GM12874 (cell line): Measurements from ENCODE around the gene USF3.

ENCODE experiments used
- TF ChIP-seq, protein P1 (sequence below): IDR thresholded peaks from 2 replicates; pipeline ENCODE4 v1.5.1; 2011; ENCODE audit warnings: low read depth, mild to moderate bottlenecking, control low read depth, low read length, moderate library complexity; ENCODE audit not compliant: insufficient read depth

The USF3 gene

DNA sequence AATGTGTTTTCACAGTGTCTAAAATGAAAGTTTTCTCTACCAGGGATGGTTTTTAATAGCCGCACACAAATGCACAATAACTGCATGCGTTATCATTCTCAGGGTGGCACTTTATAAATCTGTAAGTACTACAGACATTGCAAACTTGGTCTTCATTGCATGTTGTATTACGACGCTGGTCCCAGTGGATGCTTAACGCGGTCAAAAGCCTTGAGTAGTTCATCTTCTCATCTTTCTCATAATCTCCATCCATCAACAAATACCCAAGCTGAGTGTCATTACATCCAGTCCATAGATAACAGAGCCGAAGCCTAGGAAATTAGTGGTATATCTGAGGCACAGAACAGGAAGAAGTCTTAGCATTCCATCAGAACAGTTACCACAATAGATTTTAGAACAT is 72.6 kb downstream of the USF3 start:
- TF ChIP-seq, protein P1, sequence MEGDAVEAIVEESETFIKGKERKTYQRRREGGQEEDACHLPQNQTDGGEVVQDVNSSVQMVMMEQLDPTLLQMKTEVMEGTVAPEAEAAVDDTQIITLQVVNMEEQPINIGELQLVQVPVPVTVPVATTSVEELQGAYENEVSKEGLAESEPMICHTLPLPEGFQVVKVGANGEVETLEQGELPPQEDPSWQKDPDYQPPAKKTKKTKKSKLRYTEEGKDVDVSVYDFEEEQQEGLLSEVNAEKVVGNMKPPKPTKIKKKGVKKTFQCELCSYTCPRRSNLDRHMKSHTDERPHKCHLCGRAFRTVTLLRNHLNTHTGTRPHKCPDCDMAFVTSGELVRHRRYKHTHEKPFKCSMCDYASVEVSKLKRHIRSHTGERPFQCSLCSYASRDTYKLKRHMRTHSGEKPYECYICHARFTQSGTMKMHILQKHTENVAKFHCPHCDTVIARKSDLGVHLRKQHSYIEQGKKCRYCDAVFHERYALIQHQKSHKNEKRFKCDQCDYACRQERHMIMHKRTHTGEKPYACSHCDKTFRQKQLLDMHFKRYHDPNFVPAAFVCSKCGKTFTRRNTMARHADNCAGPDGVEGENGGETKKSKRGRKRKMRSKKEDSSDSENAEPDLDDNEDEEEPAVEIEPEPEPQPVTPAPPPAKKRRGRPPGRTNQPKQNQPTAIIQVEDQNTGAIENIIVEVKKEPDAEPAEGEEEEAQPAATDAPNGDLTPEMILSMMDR: no peak

DNA sequence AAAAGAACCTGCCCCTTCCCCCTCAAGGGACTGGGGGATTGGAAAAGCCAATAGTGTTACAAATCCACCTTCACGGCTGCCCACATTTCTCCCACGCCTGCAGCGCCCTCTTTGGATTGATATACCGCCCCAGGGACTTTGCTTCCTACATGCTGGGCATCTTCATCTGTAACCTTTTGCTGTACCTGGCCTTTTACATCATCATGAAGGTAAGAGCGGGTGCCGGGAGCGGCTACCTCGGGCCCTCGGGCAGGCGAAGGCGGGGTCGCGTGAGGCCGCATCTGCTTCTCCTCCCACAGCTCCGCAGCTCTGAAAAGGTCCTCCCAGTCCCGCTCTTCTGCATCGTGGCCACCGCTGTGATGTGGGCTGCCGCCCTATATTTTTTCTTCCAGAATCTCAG is 73.1 kb downstream of the USF3 start:
- TF ChIP-seq, protein P1: no peak

DNA sequence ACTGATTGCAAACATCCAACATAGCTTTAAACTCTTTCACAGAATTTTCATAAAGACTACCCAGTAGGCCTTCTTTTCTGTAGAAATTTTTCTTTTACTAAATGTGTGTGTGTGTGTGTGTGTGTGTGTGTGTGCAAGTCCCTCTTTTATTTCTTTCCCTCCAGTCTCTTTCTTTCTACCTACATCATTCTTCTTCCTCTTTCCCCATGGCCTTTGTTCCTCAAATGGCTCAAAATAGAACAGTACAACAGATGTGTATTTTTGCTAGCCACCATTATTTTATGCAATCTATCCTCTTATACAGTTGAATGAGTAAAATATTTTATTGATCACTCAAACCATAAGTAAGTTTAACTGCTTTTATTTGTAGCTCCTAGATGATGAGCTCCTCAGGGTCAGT is 76.4 kb downstream of the USF3 start:
- TF ChIP-seq, protein P1: no peak

DNA sequence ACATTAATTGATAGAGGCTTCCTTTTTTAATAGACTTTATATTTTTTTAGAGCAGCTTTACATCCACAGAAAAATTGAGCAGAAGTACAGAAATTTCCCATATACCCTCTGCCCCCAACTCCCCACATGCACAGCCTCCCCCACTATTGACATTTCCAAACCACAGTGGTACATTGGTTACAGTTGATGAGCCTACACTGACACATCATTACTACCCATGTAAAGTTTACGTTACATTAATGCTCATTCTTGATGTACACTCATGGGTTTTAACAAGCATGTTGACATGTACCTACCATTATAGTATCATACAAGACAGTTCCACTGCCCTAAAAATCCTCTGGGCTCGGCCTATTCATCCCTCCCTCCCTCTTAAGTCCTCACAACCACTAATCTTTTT is 78.7 kb downstream of the USF3 start:
- TF ChIP-seq, protein P1: no peak

DNA sequence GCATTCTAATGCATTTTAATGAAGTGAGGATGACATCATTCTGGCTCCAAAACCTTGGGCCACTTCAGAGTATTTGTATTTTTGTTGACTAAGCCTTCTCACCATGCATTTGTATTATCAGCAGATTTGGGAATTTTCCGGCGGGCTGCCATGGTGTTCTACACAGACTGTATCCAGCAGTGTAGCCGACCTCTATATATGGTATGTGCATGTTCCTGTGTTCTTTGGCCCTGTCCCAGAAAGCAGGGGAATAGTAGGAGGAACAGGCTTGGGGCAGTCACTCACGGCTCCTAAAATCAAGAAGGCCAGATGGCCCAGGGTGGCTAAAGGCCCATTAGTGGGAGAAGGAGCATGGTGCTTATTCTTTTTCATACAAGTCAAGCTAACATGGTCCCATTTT is 80.5 kb downstream of the USF3 start:
- TF ChIP-seq, protein P1: no peak

DNA sequence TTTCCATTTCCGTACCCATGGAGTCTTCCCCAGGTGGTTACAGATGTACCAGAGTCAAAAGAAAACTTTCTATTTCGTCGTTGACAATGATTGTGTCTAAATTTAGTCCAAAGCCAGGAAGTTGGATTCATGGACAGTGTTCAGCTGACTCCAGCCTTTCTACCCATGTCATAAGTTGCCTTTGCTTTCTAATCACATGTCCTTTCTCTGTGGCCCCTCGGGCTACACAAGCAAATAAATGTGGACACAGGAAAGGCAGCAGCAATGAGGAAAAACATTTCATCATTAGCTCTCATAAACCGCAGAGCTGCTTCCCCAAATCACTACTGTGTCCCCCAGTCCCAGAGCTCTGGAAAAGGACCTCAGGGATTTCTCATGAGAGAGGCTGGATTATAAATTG is 82.0 kb downstream of the USF3 start:
- TF ChIP-seq, protein P1: no peak

DNA sequence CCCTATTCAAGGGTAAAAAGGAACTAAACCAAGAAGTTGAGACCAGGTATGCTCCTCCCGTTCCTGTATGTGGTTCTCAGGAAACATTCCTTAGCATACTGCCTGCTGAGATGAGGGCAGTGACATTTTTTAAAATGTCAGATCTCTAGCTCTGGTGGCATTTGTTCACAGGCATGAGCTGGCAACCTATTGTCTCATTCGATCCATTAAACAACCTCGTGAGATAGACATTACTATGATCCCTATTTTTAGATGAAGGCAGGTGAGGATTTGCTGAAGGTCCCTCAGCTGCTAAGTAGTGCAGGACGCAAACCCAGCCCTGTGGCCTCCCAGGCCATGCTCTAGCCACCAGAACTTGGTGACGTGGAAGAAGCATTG is 89.2 kb downstream of the USF3 start:
- TF ChIP-seq, protein P1: no peak

DNA sequence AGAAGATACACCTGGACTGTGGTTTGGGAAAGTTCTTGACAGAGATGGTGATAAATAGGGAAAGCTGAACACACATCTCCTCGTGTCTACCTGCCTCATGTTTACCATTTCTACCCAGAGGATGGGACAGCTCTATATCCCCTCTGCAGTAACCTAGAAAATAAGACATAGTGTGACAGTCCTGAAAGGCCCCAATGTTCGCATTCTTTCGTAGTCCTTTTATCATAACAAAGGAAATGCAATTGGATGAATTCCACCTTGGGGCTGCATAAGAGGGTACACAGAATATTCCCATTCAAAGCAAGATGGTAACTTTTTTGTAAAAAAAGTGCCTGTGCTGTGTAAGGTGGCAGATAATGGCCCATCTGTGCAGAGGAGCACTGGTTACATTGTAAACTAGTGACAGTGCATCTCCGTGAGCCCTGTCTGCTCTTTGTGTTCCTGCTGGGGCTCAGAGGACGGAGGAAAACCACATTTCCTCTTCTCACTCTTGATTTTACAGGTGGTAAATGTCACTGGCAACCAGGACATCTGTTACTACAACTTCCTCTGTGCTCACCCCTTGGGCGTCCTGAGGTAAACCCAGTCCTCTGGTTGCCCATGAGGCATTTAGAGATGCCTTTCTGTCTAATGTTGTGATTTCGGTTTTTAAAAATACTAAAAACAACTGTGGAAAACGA is 89.8 kb downstream of the USF3 start:
- TF ChIP-seq, protein P1: no peak
